GM12864 (cell line): Measurements from ENCODE around the gene PNMA1.

ENCODE experiments used
- DNase-seq: peaks from one replicate; pipeline ENCODE4 v3.0.0-alpha.2; 2011; ENCODE audit warnings: low read depth
- H3K4me3 ChIP-seq: 2 replicates; pipeline ENCODE4 v1.5.1; 2011; ENCODE audit warnings: mild to moderate bottlenecking, low read depth, low read length, control low read depth
- TF ChIP-seq, protein P1 (sequence below): IDR thresholded peaks from 2 replicates; pipeline ENCODE4 v1.5.1; 2011; ENCODE audit warnings: low read depth, mild to moderate bottlenecking, moderate library complexity, low read length, control low read depth, inconsistent platforms; ENCODE audit errors: missing control alignments

PNMA1 gene

GRCh38 chr14:73713803-73714655, at the start of gene PNMA1:
Gene PNMA1 (minus strand): TSS chr14:73714384. CDS start chr14:73713639, 745 bp downstream.
- peak within 1 kb of the TSS; percentile 60 for H3K4me3 ChIP-seq
- TF ChIP-seq, protein P1, sequence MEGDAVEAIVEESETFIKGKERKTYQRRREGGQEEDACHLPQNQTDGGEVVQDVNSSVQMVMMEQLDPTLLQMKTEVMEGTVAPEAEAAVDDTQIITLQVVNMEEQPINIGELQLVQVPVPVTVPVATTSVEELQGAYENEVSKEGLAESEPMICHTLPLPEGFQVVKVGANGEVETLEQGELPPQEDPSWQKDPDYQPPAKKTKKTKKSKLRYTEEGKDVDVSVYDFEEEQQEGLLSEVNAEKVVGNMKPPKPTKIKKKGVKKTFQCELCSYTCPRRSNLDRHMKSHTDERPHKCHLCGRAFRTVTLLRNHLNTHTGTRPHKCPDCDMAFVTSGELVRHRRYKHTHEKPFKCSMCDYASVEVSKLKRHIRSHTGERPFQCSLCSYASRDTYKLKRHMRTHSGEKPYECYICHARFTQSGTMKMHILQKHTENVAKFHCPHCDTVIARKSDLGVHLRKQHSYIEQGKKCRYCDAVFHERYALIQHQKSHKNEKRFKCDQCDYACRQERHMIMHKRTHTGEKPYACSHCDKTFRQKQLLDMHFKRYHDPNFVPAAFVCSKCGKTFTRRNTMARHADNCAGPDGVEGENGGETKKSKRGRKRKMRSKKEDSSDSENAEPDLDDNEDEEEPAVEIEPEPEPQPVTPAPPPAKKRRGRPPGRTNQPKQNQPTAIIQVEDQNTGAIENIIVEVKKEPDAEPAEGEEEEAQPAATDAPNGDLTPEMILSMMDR: no peak
- peak; percentile 30 for DNase-seq

- no peak overlapping the region for H3K4me3 ChIP-seq
- DNase-seq: no peak
- TF ChIP-seq, protein P1: no peak
These were observed 49.2 kb upstream of the PNMA1 start for GRCh38 chr14:73763396-73763795.

- peak overlapping the region; percentile 49 for H3K4me3 ChIP-seq
- DNase-seq: no peak
- TF ChIP-seq, protein P1: no peak
These were observed 48.2 kb upstream of the PNMA1 start for GRCh38 chr14:73762375-73762822.

- no peak for DNase-seq
- TF ChIP-seq, protein P1: no peak
- peak overlapping the region; percentile 49 for H3K4me3 ChIP-seq
These were observed 47.6 kb upstream of the PNMA1 start for GRCh38 chr14:73761618-73762355.

DNA sequence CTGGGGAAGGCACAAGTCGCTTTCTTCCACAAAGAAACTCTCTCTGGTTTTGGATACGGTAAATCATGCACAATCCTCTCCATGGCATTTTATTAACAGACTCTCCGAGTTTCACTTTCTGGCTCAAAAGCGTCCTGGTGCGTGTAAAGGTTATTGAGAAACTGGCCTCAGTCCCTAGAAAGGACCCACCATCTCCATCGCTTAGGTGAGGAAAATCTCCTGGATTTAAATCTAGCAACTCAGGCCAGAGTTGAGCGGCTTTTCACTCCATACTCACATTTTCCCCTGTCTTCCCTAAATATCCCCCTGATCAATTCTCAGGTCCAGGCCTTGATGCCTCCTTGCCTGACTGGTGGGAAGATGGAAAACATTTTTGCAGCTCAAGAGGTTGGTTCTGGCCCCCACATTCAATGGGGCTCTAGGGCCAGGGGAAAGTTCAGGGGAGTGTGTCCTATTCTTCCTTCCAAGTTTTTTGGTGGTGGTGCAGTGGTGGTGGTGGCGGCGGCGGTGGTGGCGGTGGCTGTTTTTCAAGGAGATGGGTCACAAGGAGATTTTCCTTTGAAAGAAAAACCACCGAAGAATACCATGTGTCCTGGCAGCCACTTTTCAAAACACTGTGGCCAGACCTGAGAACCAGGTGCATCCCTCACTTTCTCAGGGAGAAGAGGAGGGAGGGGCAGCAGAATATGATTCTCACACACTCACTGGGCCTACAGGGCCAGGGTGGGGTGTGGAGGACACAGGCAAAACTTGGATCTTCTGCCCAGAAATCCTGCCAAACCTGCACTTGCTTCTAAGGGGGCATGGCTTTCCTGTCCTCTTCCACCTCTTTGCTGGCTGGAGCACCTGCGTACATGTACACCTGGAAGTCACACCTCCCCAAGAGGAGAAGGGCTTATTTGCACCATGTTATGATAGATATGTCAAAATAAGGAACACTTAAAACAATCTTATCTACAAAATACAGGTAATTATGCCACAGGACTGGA, 46.7 kb upstream of the PNMA1 start:
- DNase-seq: no peak
- H3K4me3 ChIP-seq: peak overlapping the region; percentile 91
- TF ChIP-seq, protein P1: no peak

GRCh38 chr14:73759714-73760597, 45.8 kb upstream of the PNMA1 start:
- H3K4me3 ChIP-seq: peak overlapping the region; percentile 91
- TF ChIP-seq, protein P1: no peak
- peak; percentile 85 for DNase-seq
